Measurements from ENCODE around the gene MS4A3. TPM values are rescaled to one million over a fixed set of nuclear protein-coding genes. Genes with fewer than 3 reads are reported as not detected.
"Not testable (repeated sequence)": the region's sequence is repeated elsewhere in the genome, so short reads cannot be mapped to it uniquely, and the experiment has no call there.

The MS4A3 gene
- total and polyA plus RNA-seq, 10 of the 15 experiments (the other 5 are each of a cell fraction or from before 2014, with no cell fraction given) = 0.13 TPM; not detected in 9

DNA sequence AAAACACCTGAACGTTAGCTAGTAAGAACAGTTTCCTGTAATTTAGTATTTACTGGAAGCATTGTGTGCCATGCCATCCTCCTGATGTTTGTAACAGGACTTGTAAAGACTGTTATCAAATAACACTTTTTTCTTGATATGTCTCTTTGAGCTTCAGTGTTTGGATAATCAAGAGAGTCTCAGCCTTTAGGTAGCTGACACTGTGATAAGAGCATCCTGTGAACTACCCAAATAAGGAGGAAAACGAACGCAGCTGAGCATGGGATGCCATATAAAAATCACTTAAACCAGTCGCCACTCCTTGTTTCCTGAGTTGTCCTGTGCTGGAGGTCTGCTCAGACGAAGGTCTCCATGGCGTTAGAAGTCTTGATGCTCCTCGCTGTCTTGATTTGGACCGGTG is 16.4 kb upstream of the MS4A3 start, which contains the start of gene OOSP2:
OOSP2 (plus strand) TSS at position 301 of the 400 bp plus-strand sequence; CDS start at position 352, 51 bp downstream.
- no TSS peak for BruUV-seq (replicated peaks)
- no peaks in the 10 kb centered on the region for H3K27me3 ChIP-seq (replicated peaks in 1 of 2; ENCODE audit: control insufficient read depth in 2 of 2, insufficient read depth in 2 of 2, low read length in 1 of 2)
- ChIA-PET SMC1A (ENCODE audit: uncharacterized antibody, unreplicated experiment) (no interaction called here), POLR2A (no interaction called here), CTCF (no interaction called here), RAD21 (ENCODE audit: unreplicated experiment) (no interaction called here)
- no peaks in the 10 kb centered on the region for H3K79me2 ChIP-seq (ENCODE audit: control insufficient read depth, insufficient read depth, low read length)
- intact Hi-C loops (cut with micrococcal nuclease; ENCODE audit: unreplicated experiment) (no loop called here), in situ Hi-C loops (cut with MboI) (no loop called here)
- TF ChIP-seq STAT1 (conservative IDR thresholded peaks at IDR 0.05) (no peak), YY1 (IDR thresholded peaks at IDR 0.05; ENCODE audit: low read depth, low read length) (no peak)
- H3K9me3 ChIP-seq (replicated peaks; ENCODE audit: control insufficient read depth, insufficient read depth, low read length) = no peaks in the 10 kb centered on the region
- H3K27ac ChIP-seq (ENCODE audit: control insufficient read depth, insufficient read depth) = no peak within 1 kb of the TSS
- WGBS (ENCODE audit: insufficient coverage, insufficient replicate concordance, low lambda C conversion rate, missing lambda C conversion rate) = 21% methylated on average over 8 of the region's 8 CpGs
- FAIRE-seq (no peak), ATAC-seq (no peak), DNase-seq (ENCODE audit: low read depth, low spot score) (no peak)
- H3K9ac ChIP-seq (ENCODE audit: control insufficient read depth, insufficient read depth, low read length) = no peak within 1 kb of the TSS
- no peak within 1 kb of the TSS for H3K4me2 ChIP-seq (ENCODE audit: control insufficient read depth, insufficient read depth)
- no peaks in the 10 kb centered on the region for H3K36me3 ChIP-seq (ENCODE audit: control insufficient read depth in 2 of 2, insufficient read depth in 2 of 2, low read length in 1 of 2)
- H3K4me3 ChIP-seq = no peak within 1 kb of the TSS
- H4K20me1 ChIP-seq (ENCODE audit: control insufficient read depth, insufficient read depth) = no peaks in the 10 kb centered on the region
- H2AFZ ChIP-seq (ENCODE audit: control insufficient read depth, low read depth, low read length) = no peak within 1 kb of the TSS
- H3K4me1 ChIP-seq (ENCODE audit: control insufficient read depth, insufficient read depth, low read length) = no peaks in the 10 kb centered on the region

- H3K27me3 ChIP-seq (replicated peaks in 1 of 2; ENCODE audit: control insufficient read depth in 2 of 2, insufficient read depth in 2 of 2, low read length in 1 of 2); FAIRE-seq; in situ Hi-C loops (cut with MboI); DNase-seq (ENCODE audit: low read depth, low spot score); H3K9ac ChIP-seq (ENCODE audit: control insufficient read depth, insufficient read depth, low read length); H3K4me1 ChIP-seq (ENCODE audit: control insufficient read depth, insufficient read depth, low read length); H3K36me3 ChIP-seq (ENCODE audit: control insufficient read depth in 2 of 2, insufficient read depth in 2 of 2, low read length in 1 of 2); H3K4me3 ChIP-seq; H2AFZ ChIP-seq (ENCODE audit: control insufficient read depth, low read depth, low read length); intact Hi-C loops (cut with micrococcal nuclease; ENCODE audit: unreplicated experiment); BruUV-seq (replicated peaks); H3K4me2 ChIP-seq (ENCODE audit: control insufficient read depth, insufficient read depth); H3K79me2 ChIP-seq (ENCODE audit: control insufficient read depth, insufficient read depth, low read length); POLR2A ChIA-PET; RAD21 ChIA-PET (ENCODE audit: unreplicated experiment); H3K27ac ChIP-seq (ENCODE audit: control insufficient read depth, insufficient read depth); H4K20me1 ChIP-seq (ENCODE audit: control insufficient read depth, insufficient read depth); CTCF ChIA-PET; ATAC-seq; H3K9me3 ChIP-seq (replicated peaks; ENCODE audit: control insufficient read depth, insufficient read depth, low read length); SMC1A ChIA-PET (ENCODE audit: uncharacterized antibody, unreplicated experiment): not testable (repeated sequence)
Observed at GRCh38 chr11:60050422-60050821, 6.0 kb upstream of the MS4A3 start.

DNA sequence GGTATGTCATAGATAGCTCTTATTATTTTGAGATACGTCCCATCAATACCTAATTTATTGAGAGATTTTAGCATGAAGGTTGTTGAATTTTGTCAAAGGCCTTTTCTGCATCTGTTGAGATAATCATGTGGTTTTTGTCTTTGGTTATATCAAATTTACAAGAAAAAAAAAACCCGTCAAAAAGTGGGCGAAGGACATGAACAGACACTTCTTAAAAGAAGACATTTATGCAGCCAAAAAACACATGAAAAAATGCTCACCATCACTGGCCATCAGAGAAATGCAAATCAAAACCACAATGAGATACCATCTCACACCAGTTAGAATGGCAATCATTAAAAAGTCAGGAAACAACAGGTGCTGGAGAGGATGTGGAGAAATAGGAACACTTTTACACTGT is 5.6 kb upstream of the MS4A3 start:
- H3K4me2 ChIP-seq (ENCODE audit: control insufficient read depth, insufficient read depth); SMC1A ChIA-PET (ENCODE audit: uncharacterized antibody, unreplicated experiment); H3K36me3 ChIP-seq (ENCODE audit: control insufficient read depth in 2 of 2, insufficient read depth in 2 of 2, low read length in 1 of 2); H4K20me1 ChIP-seq (ENCODE audit: control insufficient read depth, insufficient read depth); RAD21 ChIA-PET (ENCODE audit: unreplicated experiment); intact Hi-C loops (cut with micrococcal nuclease; ENCODE audit: unreplicated experiment); BruUV-seq (replicated peaks); DNase-seq (ENCODE audit: low read depth, low spot score); CTCF ChIA-PET; H2AFZ ChIP-seq (ENCODE audit: control insufficient read depth, low read depth, low read length); H3K79me2 ChIP-seq (ENCODE audit: control insufficient read depth, insufficient read depth, low read length); FAIRE-seq; H3K27ac ChIP-seq (ENCODE audit: control insufficient read depth, insufficient read depth); in situ Hi-C loops (cut with MboI); POLR2A ChIA-PET; H3K27me3 ChIP-seq (replicated peaks in 1 of 2; ENCODE audit: control insufficient read depth in 2 of 2, insufficient read depth in 2 of 2, low read length in 1 of 2); H3K4me3 ChIP-seq; ATAC-seq; H3K9me3 ChIP-seq (replicated peaks; ENCODE audit: control insufficient read depth, insufficient read depth, low read length); H3K9ac ChIP-seq (ENCODE audit: control insufficient read depth, insufficient read depth, low read length); H3K4me1 ChIP-seq (ENCODE audit: control insufficient read depth, insufficient read depth, low read length): not testable (repeated sequence)
- 47% methylated on average over 3 of the region's 3 CpGs for WGBS (ENCODE audit: insufficient coverage, insufficient replicate concordance, low lambda C conversion rate, missing lambda C conversion rate)

All from GM12878 (cell line).